Measurements from ENCODE around the gene MICOS13.

GRCh38 chr19:5692723-5693194 lies 12.4 kb upstream of the MICOS13 start:
- TF ChIP-seq POLR2A (IDR thresholded peaks at IDR 0.05) (no peak), CTCF (IDR thresholded peaks at IDR 0.05) (no peak)
